ENCODE measurements around the gene ZC3H7B.

ZC3H7B gene

GRCh38 chr22:41358927-41359326 is 57.6 kb downstream of the ZC3H7B start:
- TF ChIP-seq MAX (IDR thresholded peaks at IDR 0.05; ENCODE audit: low read depth, low read length) (no peak), CTCF (IDR thresholded peaks at IDR 0.05; ENCODE audit: low read depth, low read length) (no peak), MYC (IDR thresholded peaks at IDR 0.05; ENCODE audit: low read depth, low read length) (no peak), POLR2A (IDR thresholded peaks at IDR 0.05; ENCODE audit: extremely low read depth, insufficient read length) (no peak)
- DNase-seq (ENCODE audit: low read depth) = no peak
- no peak overlapping the region for H3K4me3 ChIP-seq (ENCODE audit: low read depth, low read length)

GRCh38 chr22:41359376-41359775 is 58.1 kb downstream of the ZC3H7B start:
- TF ChIP-seq CTCF (IDR thresholded peaks at IDR 0.05; ENCODE audit: low read depth, low read length) (no peak), POLR2A (IDR thresholded peaks at IDR 0.05; ENCODE audit: extremely low read depth, insufficient read length) (no peak), MYC (IDR thresholded peaks at IDR 0.05; ENCODE audit: low read depth, low read length) (no peak), MAX (IDR thresholded peaks at IDR 0.05; ENCODE audit: low read depth, low read length) (no peak)
- no peak overlapping the region for H3K4me3 ChIP-seq (ENCODE audit: low read depth, low read length)
- DNase-seq (ENCODE audit: low read depth) = no peak

GRCh38 chr22:41360126-41360525 is 58.8 kb downstream of the ZC3H7B start:
- no peak for DNase-seq (ENCODE audit: low read depth)
- TF ChIP-seq CTCF (IDR thresholded peaks at IDR 0.05; ENCODE audit: low read depth, low read length) = no peak
- TF ChIP-seq POLR2A (IDR thresholded peaks at IDR 0.05; ENCODE audit: extremely low read depth, insufficient read length) = no peak
- no peak for TF ChIP-seq MAX (IDR thresholded peaks at IDR 0.05; ENCODE audit: low read depth, low read length)
- TF ChIP-seq MYC (IDR thresholded peaks at IDR 0.05; ENCODE audit: low read depth, low read length) = no peak
- H3K4me3 ChIP-seq (ENCODE audit: low read depth, low read length) = no peak overlapping the region

GRCh38 chr22:41361716-41362310 is 60.5 kb downstream of the ZC3H7B start:
- DNase-seq (ENCODE audit: low read depth) = no peak
- no peak overlapping the region for H3K4me3 ChIP-seq (ENCODE audit: low read depth, low read length)
- TF ChIP-seq MAX (IDR thresholded peaks at IDR 0.05; ENCODE audit: low read depth, low read length) = no peak
- no peak for TF ChIP-seq POLR2A (IDR thresholded peaks at IDR 0.05; ENCODE audit: extremely low read depth, insufficient read length)
- no peak for TF ChIP-seq MYC (IDR thresholded peaks at IDR 0.05; ENCODE audit: low read depth, low read length)
- no peak for TF ChIP-seq CTCF (IDR thresholded peaks at IDR 0.05; ENCODE audit: low read depth, low read length)

GRCh38 chr22:41362615-41363014 is 61.3 kb downstream of the ZC3H7B start:
- H3K4me3 ChIP-seq (ENCODE audit: low read depth, low read length) = no peak overlapping the region
- no peak for DNase-seq (ENCODE audit: low read depth)
- no peak for TF ChIP-seq POLR2A (IDR thresholded peaks at IDR 0.05; ENCODE audit: extremely low read depth, insufficient read length)
- no peak for TF ChIP-seq MAX (IDR thresholded peaks at IDR 0.05; ENCODE audit: low read depth, low read length)

GRCh38 chr22:41364233-41364632 is 62.9 kb downstream of the ZC3H7B start:
- TF ChIP-seq MYC (IDR thresholded peaks at IDR 0.05; ENCODE audit: low read depth, low read length) (no peak), POLR2A (IDR thresholded peaks at IDR 0.05; ENCODE audit: extremely low read depth, insufficient read length) (no peak), CTCF (IDR thresholded peaks at IDR 0.05; ENCODE audit: low read depth, low read length) (no peak), MAX (IDR thresholded peaks at IDR 0.05; ENCODE audit: low read depth, low read length) (no peak)
- no peak overlapping the region for H3K4me3 ChIP-seq (ENCODE audit: low read depth, low read length)
- no peak for DNase-seq (ENCODE audit: low read depth)

Data from NB4 (cell line).